K562 (cell line): ENCODE data around the gene RNU2-1. TPM values are rescaled to one million over a fixed set of nuclear protein-coding genes. Genes with fewer than 3 reads are reported as not detected.

ENCODE experiments used
- ATAC-seq: fragments of 200-7000 bp; cut with Tn5 transposase; 3 replicates; pipeline ENCODE4 v1.9.1; 2020; ENCODE audit warnings: moderate library complexity
- BruUV-seq: library from RNA; stranded (reverse); fragments of 400-500 nt; replicated peaks from 2 replicates; lab custom pipeline; 2021; lab: Mats Ljungman, UMichigan
- CTCF ChIA-PET: fragments of 300-600 bp; formaldehyde crosslinking; extraction: SDS; loops from one replicate; lab custom pipeline; 2021; ENCODE audit warnings: low intra/inter-chr PET ratio; lab: Yijun Ruan, JAX
- POLR2A ChIA-PET: fragments of 300-600, 350-650 bp; sonication (Branson Sonifier 250); formaldehyde crosslinking; extraction: SDS; loops from one replicate; lab custom pipeline; 2021; ENCODE audit warnings: antibody characterized with exemption, inconsistent platforms; lab: Yijun Ruan, JAX
- DNase-seq, 4 experiments: peaks; one replicate each; pipeline versions ENCODE4 v3.0.0 to v3.0.0-alpha.2; 2011 to 2018; ENCODE audit warnings: low spot score in 3 of 4, mixed read lengths in 3 of 4; ENCODE audit errors: extremely low read depth in 1 of 4
- FAIRE-seq: peaks from 2 replicates; lab custom pipeline; 2011; peaks lifted over from hg19 to GRCh38; lab: Jason Lieb, UNC
- H2AFZ ChIP-seq: 2 replicates; pipeline ENCODE4 v1.6.0; 2011; ENCODE audit warnings: low read depth, low read length, control low read depth, inconsistent platforms
- H3K27ac ChIP-seq: fragments of 200-600 bp; 3 replicates; pipeline ENCODE4 v1.8.0; 2011; ENCODE audit warnings: low read depth, mild to moderate bottlenecking, control low read depth, inconsistent platforms, low read length, moderate library complexity, mixed read lengths; ENCODE audit errors: extremely low read depth
- H3K27me3 ChIP-seq, 2 experiments: fragments of 300-600 bp in 1 of 2; 2 replicates in 1 of 2; 3 replicates in 1 of 2; pipeline versions ENCODE4 v1.6.0 to v1.8.0; 2011; ENCODE audit warnings: inconsistent platforms in 2 of 2, low read length in 2 of 2, mild to moderate bottlenecking in 1 of 2, mixed read lengths in 1 of 2, moderate library complexity in 1 of 2; ENCODE audit not compliant: control insufficient read depth in 2 of 2, insufficient read depth in 2 of 2
- H3K36me3 ChIP-seq: fragments of 300-600 bp; 3 replicates; pipeline ENCODE4 v1.8.0; 2011; ENCODE audit warnings: mild to moderate bottlenecking, low read length, inconsistent platforms; ENCODE audit not compliant: control insufficient read depth, insufficient read depth
- H3K4me1 ChIP-seq, 2 experiments: fragments of 200-600 bp in 1 of 2; replicated peaks in 1 of 2; 2 replicates in 1 of 2; 3 replicates in 1 of 2; pipeline versions ENCODE4 v1.5.1 to v1.8.0; 2011; ENCODE audit warnings: inconsistent platforms in 2 of 2, low read length in 2 of 2, mild to moderate bottlenecking in 1 of 2, mixed read lengths in 1 of 2, moderate library complexity in 1 of 2; ENCODE audit not compliant: control insufficient read depth in 2 of 2, insufficient read depth in 2 of 2
- H3K4me2 ChIP-seq: 2 replicates; pipeline ENCODE4 v1.6.1; 2011; ENCODE audit warnings: low read length, control low read depth, inconsistent platforms, mixed read lengths; ENCODE audit not compliant: insufficient read depth
- H3K4me3 ChIP-seq: fragments of 200-600 bp; sonication (generic), shearing (Covaris generic); 2 replicates; pipeline ENCODE4 v1.5.1; 2016; ENCODE audit warnings: control low read depth, inconsistent platforms
- H3K79me2 ChIP-seq: fragments of 200-600 bp; 3 replicates; pipeline ENCODE4 v1.8.0; 2011; ENCODE audit warnings: low read length, inconsistent platforms; ENCODE audit not compliant: control insufficient read depth, insufficient read depth
- H3K9ac ChIP-seq, 2 experiments: 2 replicates each; pipeline versions ENCODE4 v1.6.0 to v1.6.1; 2011; ENCODE audit warnings: low read depth in 2 of 2, low read length in 2 of 2, control low read depth in 1 of 2, inconsistent platforms in 1 of 2, mild to moderate bottlenecking in 1 of 2, mixed read lengths in 1 of 2; ENCODE audit not compliant: insufficient read depth in 1 of 2
- H3K9me1 ChIP-seq: one replicate; pipeline ENCODE4 v1.6.0; 2011; ENCODE audit warnings: inconsistent platforms, mild to moderate bottlenecking, low read length, moderate library complexity; ENCODE audit not compliant: control insufficient read depth, insufficient read depth
- H3K9me3 ChIP-seq: replicated peaks from 2 replicates; pipeline ENCODE4 v1.5.1; 2011; ENCODE audit warnings: low read depth, low read length, inconsistent platforms; ENCODE audit not compliant: control insufficient read depth, insufficient read depth
- H4K20me1 ChIP-seq: replicated peaks from 2 replicates; pipeline ENCODE4 v1.6.1; 2011; ENCODE audit warnings: low read length, inconsistent platforms, mixed read lengths; ENCODE audit not compliant: control insufficient read depth, insufficient read depth
- BRD9 ChIP-seq: fragments of 450-650 bp; IDR thresholded peaks from 2 replicates; pipeline ENCODE4 v1.6.1; 2018; ENCODE audit warnings: low read depth; ENCODE audit not compliant: partially characterized antibody
- E4F1 ChIP-seq: fragments of 250-450 bp; sonication (Bioruptor Pico); IDR thresholded peaks from 2 replicates; pipeline ENCODE4 v1.5.0; 2021; ENCODE audit warnings: mild to moderate bottlenecking, borderline replicate concordance
- EHMT2 ChIP-seq: fragments of 450-650 bp; IDR thresholded peaks from 2 replicates; pipeline ENCODE4 v1.6.1; 2018; ENCODE audit warnings: antibody characterized with exemption
- ELF4 ChIP-seq: fragments of 450-650 bp; formaldehyde crosslinking; IDR thresholded peaks from 2 replicates; pipeline ENCODE4 v1.4.0; 2022; ENCODE audit warnings: missing genetic modification characterization
- HDGF ChIP-seq: fragments of 450-650 bp; IDR thresholded peaks from 2 replicates; pipeline ENCODE4 v1.6.1; 2016
- HNRNPL ChIP-seq: fragments of 200-400 bp; formaldehyde crosslinking; IDR thresholded peaks from 2 replicates; pipeline ENCODE4 v1.6.1; 2017; ENCODE audit warnings: low read depth, mild to moderate bottlenecking, low read length
- HNRNPUL1 ChIP-seq: fragments of 200-400 bp; formaldehyde crosslinking; IDR thresholded peaks from 2 replicates; pipeline ENCODE4 v1.6.1; 2017; ENCODE audit warnings: low read length
- POLR2AphosphoS2 ChIP-seq: IDR thresholded peaks from 2 replicates; pipeline ENCODE4 v1.6.1; 2012; ENCODE audit warnings: low read length, improper control_type of control experiment
- POU5F1 ChIP-seq: fragments of 150-350 bp; IDR thresholded peaks from 2 replicates; pipeline ENCODE4 v1.6.1; 2014; ENCODE audit warnings: borderline replicate concordance, low read length, low read depth, mild to moderate bottlenecking; ENCODE audit not compliant: partially characterized antibody
- SMARCE1 ChIP-seq: fragments of 450-650 bp; IDR thresholded peaks from 2 replicates; pipeline ENCODE4 v1.7.1; 2016; ENCODE audit warnings: mild to moderate bottlenecking
- STAT5A ChIP-seq: IDR thresholded peaks from 2 replicates; pipeline ENCODE4 v1.6.1; 2012; ENCODE audit warnings: low read length, inconsistent platforms, borderline replicate concordance
- ZFX ChIP-seq: sonication (generic); formaldehyde crosslinking; IDR thresholded peaks from 2 replicates; pipeline ENCODE4 v1.8.0; 2022; ENCODE audit warnings: mild to moderate bottlenecking, missing genetic modification reagents, moderate library complexity
- ZNF146 ChIP-seq: IDR thresholded peaks from one replicate; pipeline ENCODE4 v1.6.1; 2018; ENCODE audit warnings: missing compliant biosample characterization; ENCODE audit not compliant: unreplicated experiment
- WGBS: fragments of 100-300 bp; shearing (Covaris generic); methylation state at CpG from one replicate; pipeline ENCODE4 v1.1.6; 2016; ENCODE audit warnings: low coverage, mixed read lengths; ENCODE audit not compliant: insufficient coverage; ENCODE audit errors: missing lambda C conversion rate; 5-methylcytosine and 5-hydroxymethylcytosine counted together
- in situ Hi-C: fragments of 300-500 bp; cut with MboI; formaldehyde crosslinking; loops from 4 replicates; pipeline ENCODE4 v1.15.0; 2018; ENCODE audit warnings: inconsistent platforms, mixed read lengths
- intact Hi-C: fragments of 100-400 bp; cut with micrococcal nuclease; formaldehyde crosslinking; loops from 2 replicates; pipeline ENCODE4 v1.14.2; 2022
- polyA plus RNA-seq, 8 experiments: library from polyadenylated mRNA; depleted of rRNA in 4 of 8; stranded (reverse) in 5 of 8; unstranded in 3 of 8; fragments of >200 nt; fragmentation: Nextera tagmentation in 2 of 8; fragmentation: Illumina TruSeq in 1 of 8; extraction: Ambion mirVana in 2 of 8; extraction: Trizol in 1 of 8; gene quantifications; 2 replicates each; pipeline versions ENCODE4 v1.2.1 to v1.2.3, GENCODE V29; 2011 to 2014; ENCODE audit warnings: inconsistent platforms in 1 of 8, missing spikeins in 1 of 8
- total RNA-seq, 7 experiments: library from RNA; depleted of rRNA in 6 of 7; stranded (reverse); fragments of >200 nt in 6 of 7; fragmentation: Illumina TruSeq in 2 of 7; extraction: Trizol in 2 of 7; gene quantifications; 2 replicates each; pipeline versions ENCODE4 v1.2.1 to v1.2.3, GENCODE V29; 2011 to 2021; ENCODE audit warnings: low replicate concordance in 1 of 7
- TF ChIP-seq, protein P1 (sequence below): fragments of 150-350 bp; IDR thresholded peaks from 2 replicates; pipeline ENCODE4 v1.6.1; 2014; ENCODE audit warnings: low read depth, mild to moderate bottlenecking, low read length, borderline replicate concordance
- TF ChIP-seq, protein P2 (sequence below): fragments of 250-450 bp; sonication (Bioruptor Pico); IDR thresholded peaks from 2 replicates; pipeline ENCODE4 v1.5.0; 2021; ENCODE audit warnings: mild to moderate bottlenecking, moderate library complexity

The RNU2-1 gene
- total and polyA plus RNA-seq, 9 of the 15 experiments (the other 6 are each of a cell fraction or from before 2014, with no cell fraction given): 9,527 TPM; not detected in 8

GRCh38 chr17:43193251-43193650 lies 40.5 kb downstream of the RNU2-1 start:
- ChIA-PET POLR2A (interaction anchor here (0.7 to 3.5 kb wide), 3 partner anchors 8 to 123 kb away, joined by 3 to 18 read pairs (median 4); no protein-coding TSS in a partner anchor), CTCF (no interaction called here)
- ATAC-seq: no peak
- Histone ChIP-seq H3K9ac (no peak overlapping the region), H3K4me3 (no peak overlapping the region), H2AFZ (no peak overlapping the region), H4K20me1 (no peaks in the 10 kb centered on the region), H3K4me1 (no peaks in the 10 kb centered on the region), H3K27me3 (no peaks in the 10 kb centered on the region), H3K36me3 (peaks cover 73% of the 10 kb centered on the region), H3K9me1 (no peaks in the 10 kb centered on the region), H3K79me2 (no peaks in the 10 kb centered on the region), H3K4me2 (no peak overlapping the region), H3K9me3 (no peaks in the 10 kb centered on the region), H3K27ac (no peak overlapping the region)
- no TSS peak for BruUV-seq
- FAIRE-seq: no peak
- no peak for DNase-seq
- in situ Hi-C loops (no loop called here), intact Hi-C loops (no loop called here)
- 79% methylated on average over 5 of the region's 5 CpGs for WGBS
- TF ChIP-seq HNRNPUL1: no peak
- TF ChIP-seq ZFX: no peak
- TF ChIP-seq STAT5A: no peak
- no peak for TF ChIP-seq HNRNPL
- TF ChIP-seq ZNF146: no peak
- no peak for TF ChIP-seq SMARCE1
- no peak for TF ChIP-seq BRD9
- TF ChIP-seq POLR2AphosphoS2: no peak
- TF ChIP-seq, protein P1, sequence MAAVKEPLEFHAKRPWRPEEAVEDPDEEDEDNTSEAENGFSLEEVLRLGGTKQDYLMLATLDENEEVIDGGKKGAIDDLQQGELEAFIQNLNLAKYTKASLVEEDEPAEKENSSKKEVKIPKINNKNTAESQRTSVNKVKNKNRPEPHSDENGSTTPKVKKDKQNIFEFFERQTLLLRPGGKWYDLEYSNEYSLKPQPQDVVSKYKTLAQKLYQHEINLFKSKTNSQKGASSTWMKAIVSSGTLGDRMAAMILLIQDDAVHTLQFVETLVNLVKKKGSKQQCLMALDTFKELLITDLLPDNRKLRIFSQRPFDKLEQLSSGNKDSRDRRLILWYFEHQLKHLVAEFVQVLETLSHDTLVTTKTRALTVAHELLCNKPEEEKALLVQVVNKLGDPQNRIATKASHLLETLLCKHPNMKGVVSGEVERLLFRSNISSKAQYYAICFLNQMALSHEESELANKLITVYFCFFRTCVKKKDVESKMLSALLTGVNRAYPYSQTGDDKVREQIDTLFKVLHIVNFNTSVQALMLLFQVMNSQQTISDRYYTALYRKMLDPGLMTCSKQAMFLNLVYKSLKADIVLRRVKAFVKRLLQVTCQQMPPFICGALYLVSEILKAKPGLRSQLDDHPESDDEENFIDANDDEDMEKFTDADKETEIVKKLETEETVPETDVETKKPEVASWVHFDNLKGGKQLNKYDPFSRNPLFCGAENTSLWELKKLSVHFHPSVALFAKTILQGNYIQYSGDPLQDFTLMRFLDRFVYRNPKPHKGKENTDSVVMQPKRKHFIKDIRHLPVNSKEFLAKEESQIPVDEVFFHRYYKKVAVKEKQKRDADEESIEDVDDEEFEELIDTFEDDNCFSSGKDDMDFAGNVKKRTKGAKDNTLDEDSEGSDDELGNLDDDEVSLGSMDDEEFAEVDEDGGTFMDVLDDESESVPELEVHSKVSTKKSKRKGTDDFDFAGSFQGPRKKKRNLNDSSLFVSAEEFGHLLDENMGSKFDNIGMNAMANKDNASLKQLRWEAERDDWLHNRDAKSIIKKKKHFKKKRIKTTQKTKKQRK: no peak
- TF ChIP-seq HDGF: no peak
- no peak for TF ChIP-seq POU5F1
- TF ChIP-seq ELF4 (CRISPR knock-in tag): no peak
- no peak for TF ChIP-seq E4F1 (CRISPR knock-in tag)
- TF ChIP-seq, protein P2, sequence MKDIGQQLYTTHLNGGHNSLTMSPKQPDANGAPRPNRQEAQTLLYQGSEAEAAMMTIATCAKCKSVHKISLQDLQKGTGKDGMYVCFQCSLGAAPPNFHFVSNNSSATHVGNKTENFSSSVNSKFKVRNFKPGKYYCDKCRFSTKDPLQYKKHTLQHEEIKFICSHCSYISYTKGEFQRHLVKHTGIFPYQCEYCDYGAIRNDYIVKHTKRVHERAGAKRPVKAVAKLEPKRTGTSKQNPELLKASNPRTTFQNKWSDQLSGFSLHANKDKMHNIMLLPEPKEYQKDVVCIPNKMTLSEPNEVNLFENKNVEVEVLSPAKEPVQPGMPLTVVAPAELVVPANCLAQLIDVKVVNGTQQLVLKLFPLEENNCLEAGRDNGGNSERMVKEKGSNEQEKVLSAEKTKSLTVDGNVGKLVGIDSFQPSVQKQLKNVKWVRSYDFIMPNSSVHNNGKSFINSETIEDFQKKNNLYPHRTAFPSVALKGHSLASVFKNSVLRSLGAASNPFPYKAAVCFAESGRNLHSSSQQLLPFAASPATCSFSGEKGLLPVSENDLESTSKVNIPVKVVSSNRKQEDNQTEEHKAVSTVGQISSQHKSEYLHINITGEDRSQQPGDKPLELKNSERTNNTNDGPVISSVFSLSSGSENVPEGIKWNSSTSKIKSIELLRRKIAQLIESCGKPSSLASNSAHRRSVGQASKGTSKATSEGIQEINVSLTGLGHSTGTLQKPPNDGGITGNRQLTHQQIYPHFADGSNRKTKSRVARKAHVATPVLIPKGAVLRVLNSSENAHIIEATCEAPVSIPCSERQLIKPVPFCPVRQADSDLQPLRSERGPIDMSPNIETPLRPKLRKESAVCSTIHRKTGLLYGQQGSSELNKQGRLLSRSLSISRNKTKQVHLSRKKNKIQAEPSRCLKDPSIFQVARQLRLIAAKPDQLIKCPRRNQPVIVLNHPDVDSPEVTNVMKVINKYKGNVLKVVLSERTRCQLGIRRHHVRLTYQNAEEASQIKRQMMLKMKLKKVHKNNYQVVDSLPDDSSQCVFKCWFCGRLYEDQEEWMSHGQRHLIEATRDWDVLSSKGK: no peak
- no peak for TF ChIP-seq EHMT2
